ENCODE data around the gene ZDHHC12. TPM values are rescaled to one million over a fixed set of nuclear protein-coding genes. Genes with fewer than 3 reads are reported as not detected.
A peak's percentile ranks its signal among the peaks of the same experiment; 100 is the strongest.

ZDHHC12 gene
- total RNA-seq, 2 experiments from 2014 or later = 40.0 to 56.8 TPM

GRCh38 chr9:128684325-128685199 is 39.4 kb downstream of the ZDHHC12 start:
- intact Hi-C loops (cut with micrococcal nuclease; ENCODE audit: unreplicated experiment) = loop anchor here (1.0 to 10.0 kb wide), 6 partner anchors 28 to 1360 kb away; partner anchors contain the start of genes DYNC2I2, FNBP1, PHYHD1 and ZER1
- no peak overlapping the region for H2AFZ ChIP-seq (ENCODE audit: low read length)

GRCh38 chr9:128684065-128684324 is 39.9 kb downstream of the ZDHHC12 start:
- H3K36me3 ChIP-seq (ENCODE audit: insufficient read depth, low read length) = peaks cover 27% of the 10 kb centered on the region
- DNase-seq (ENCODE audit: low spot score) = no peak
- H3K4me1 ChIP-seq (ENCODE audit: insufficient read depth, low read length, poor library complexity, severe bottlenecking) = peaks cover 56% of the 10 kb centered on the region
- TSS peak; percentile 93 for BruUV-seq (replicated peaks)
- peak overlapping the region; percentile 91 for H3K27ac ChIP-seq (ENCODE audit: low read depth, low read length, poor library complexity, severe bottlenecking)
- peak overlapping the region; percentile 90 for H3K4me3 ChIP-seq (ENCODE audit: low read depth, low read length, poor library complexity, severe bottlenecking)
- H3K79me2 ChIP-seq (ENCODE audit: insufficient read depth, low read depth, low read length) = peaks cover 66% of the 10 kb centered on the region
- ChIA-PET POLR2A (interaction anchor here (0.5 to 1.9 kb wide), 8 partner anchors 20 to 193 kb away, joined by 3 to 5 read pairs (median 4); partner anchors contain the start of gene ZDHHC12), CTCF (ENCODE audit: unreplicated experiment) (no interaction called here)
- peak overlapping the region; percentile 87 for H3K4me2 ChIP-seq (ENCODE audit: low read length)
- H2AFZ ChIP-seq (ENCODE audit: low read length) = no peak overlapping the region
- TF ChIP-seq EZH2phosphoT487 (IDR thresholded peaks at IDR 0.05; ENCODE audit: borderline replicate concordance, low read depth, low read length) = no peak
- TF ChIP-seq, protein P1, sequence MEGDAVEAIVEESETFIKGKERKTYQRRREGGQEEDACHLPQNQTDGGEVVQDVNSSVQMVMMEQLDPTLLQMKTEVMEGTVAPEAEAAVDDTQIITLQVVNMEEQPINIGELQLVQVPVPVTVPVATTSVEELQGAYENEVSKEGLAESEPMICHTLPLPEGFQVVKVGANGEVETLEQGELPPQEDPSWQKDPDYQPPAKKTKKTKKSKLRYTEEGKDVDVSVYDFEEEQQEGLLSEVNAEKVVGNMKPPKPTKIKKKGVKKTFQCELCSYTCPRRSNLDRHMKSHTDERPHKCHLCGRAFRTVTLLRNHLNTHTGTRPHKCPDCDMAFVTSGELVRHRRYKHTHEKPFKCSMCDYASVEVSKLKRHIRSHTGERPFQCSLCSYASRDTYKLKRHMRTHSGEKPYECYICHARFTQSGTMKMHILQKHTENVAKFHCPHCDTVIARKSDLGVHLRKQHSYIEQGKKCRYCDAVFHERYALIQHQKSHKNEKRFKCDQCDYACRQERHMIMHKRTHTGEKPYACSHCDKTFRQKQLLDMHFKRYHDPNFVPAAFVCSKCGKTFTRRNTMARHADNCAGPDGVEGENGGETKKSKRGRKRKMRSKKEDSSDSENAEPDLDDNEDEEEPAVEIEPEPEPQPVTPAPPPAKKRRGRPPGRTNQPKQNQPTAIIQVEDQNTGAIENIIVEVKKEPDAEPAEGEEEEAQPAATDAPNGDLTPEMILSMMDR (conservative IDR thresholded peaks at IDR 0.05; ENCODE audit: low read length) = no peak
- intact Hi-C loops (cut with micrococcal nuclease; ENCODE audit: unreplicated experiment) = loop anchor here (1.0 to 10.0 kb wide), 5 partner anchors 28 to 1361 kb away; partner anchors contain the start of genes DYNC2I2, FNBP1, PHYHD1 and ZER1
- H4K20me1 ChIP-seq (ENCODE audit: insufficient read depth, low read length) = peaks cover 5% of the 10 kb centered on the region; the same call in 1 of the 2 replicates
- no peaks in the 10 kb centered on the region for H3K9me3 ChIP-seq (ENCODE audit: low read length)
- H3K9me2 ChIP-seq (ENCODE audit: insufficient read depth, low read length) = no peaks in the 10 kb centered on the region

More at GRCh38 chr9:128684325-128685199, 39.4 kb downstream of the ZDHHC12 start:
- peak; percentile 92 for DNase-seq (ENCODE audit: low spot score)
- Histone ChIP-seq H3K9me2 (ENCODE audit: insufficient read depth, low read length) (no peaks in the 10 kb centered on the region), H3K4me3 (ENCODE audit: low read depth, low read length, poor library complexity, severe bottlenecking) (peak overlapping the region; percentile 90), H3K27ac (ENCODE audit: low read depth, low read length, poor library complexity, severe bottlenecking) (peak overlapping the region; percentile 91), H3K4me1 (ENCODE audit: insufficient read depth, low read length, poor library complexity, severe bottlenecking) (peaks cover 50% of the 10 kb centered on the region), H3K9me3 (ENCODE audit: low read length) (no peaks in the 10 kb centered on the region), H4K20me1 (ENCODE audit: insufficient read depth, low read length) (peaks cover 5% of the 10 kb centered on the region; the same call in 1 of the 2 replicates), H3K36me3 (ENCODE audit: insufficient read depth, low read length) (peaks cover 27% of the 10 kb centered on the region), H3K4me2 (ENCODE audit: low read length) (peak overlapping the region; percentile 87), H3K79me2 (ENCODE audit: insufficient read depth, low read depth, low read length) (peaks cover 66% of the 10 kb centered on the region)
- ChIA-PET POLR2A (interaction anchor here (0.5 to 1.9 kb wide), 11 partner anchors 13 to 350 kb away, joined by 3 to 5 read pairs (median 3); partner anchors contain the start of gene ZDHHC12), CTCF (ENCODE audit: unreplicated experiment) (no interaction called here)
- BruUV-seq (replicated peaks) = no TSS peak
- TF ChIP-seq, protein P1 (conservative IDR thresholded peaks at IDR 0.05; ENCODE audit: low read length) = no peak
- no peak for TF ChIP-seq EZH2phosphoT487 (IDR thresholded peaks at IDR 0.05; ENCODE audit: borderline replicate concordance, low read depth, low read length)
